Lung (tissue), 12 donors: ENCODE data around the gene BSN. TPM values are rescaled to one million over a fixed set of nuclear protein-coding genes. Genes with fewer than 3 reads are reported as not detected.

Experiments used
- ATAC-seq: fragments of 200-7000 bp; cut with Tn5 transposase; one replicate; pipeline ENCODE4 v1.9.1; 2020; ENCODE audit warnings: moderate number of reproducible peaks; ENCODE audit not compliant: insufficient read depth, low FRiP score
- DNase-seq, 3 donors: peaks; one replicate each; pipeline ENCODE4 v3.0.0-alpha.2; 2013 to 2017
- H3K27ac ChIP-seq, 2 donors: one replicate each; pipeline ENCODE4 v1.5.1; 2013; ENCODE audit warnings: mild to moderate bottlenecking in 2 of 2, moderate library complexity in 2 of 2, control low read depth in 1 of 2, inconsistent platforms in 1 of 2, low read depth in 1 of 2, low read length in 1 of 2
- H3K27me3 ChIP-seq, 3 donors: one replicate each; pipeline ENCODE4 v1.5.1; 2013; ENCODE audit warnings: low read length in 2 of 3; ENCODE audit not compliant: control insufficient read depth in 3 of 3, insufficient read depth in 3 of 3
- H3K36me3 ChIP-seq, 4 donors: one replicate each; pipeline ENCODE4 v1.5.1; 2013; ENCODE audit warnings: low read length in 4 of 4, mild to moderate bottlenecking in 1 of 4, moderate library complexity in 1 of 4; ENCODE audit not compliant: control insufficient read depth in 4 of 4, insufficient read depth in 4 of 4
- H3K4me1 ChIP-seq, 5 donors: one replicate each; pipeline ENCODE4 v1.5.1; 2013; ENCODE audit warnings: low read length in 5 of 5, mild to moderate bottlenecking in 2 of 5, moderate library complexity in 1 of 5; ENCODE audit not compliant: control insufficient read depth in 5 of 5, insufficient read depth in 5 of 5
- H3K4me3 ChIP-seq: one replicate; pipeline ENCODE4 v1.5.1; 2013; ENCODE audit warnings: mild to moderate bottlenecking, control low read depth, moderate library complexity
- H3K9ac ChIP-seq, 2 donors: one replicate each; pipeline ENCODE4 v1.5.1; 2013; ENCODE audit warnings: low read length in 2 of 2, control low read depth in 1 of 2; ENCODE audit not compliant: insufficient read depth in 1 of 2
- H3K9me3 ChIP-seq, 4 donors: one replicate each; pipeline ENCODE4 v1.5.1; 2013; ENCODE audit warnings: low read length in 3 of 4, mild to moderate bottlenecking in 1 of 4, moderate library complexity in 1 of 4; ENCODE audit not compliant: control insufficient read depth in 4 of 4, insufficient read depth in 3 of 4
- CTCF ChIP-seq: IDR thresholded peaks from 2 replicates; pipeline ENCODE4 v1.5.1; 2012; ENCODE audit warnings: mild to moderate bottlenecking; ENCODE audit errors: control extremely low read depth, extremely low read depth
- WGBS, 2 donors: extraction: QIAGEN DNeasy Blood & Tissue Kit; methylation state at CpG; one replicate each; pipeline ENCODE4 v1.1.7; 2013; 5-methylcytosine and 5-hydroxymethylcytosine counted together
- polyA plus RNA-seq, 2 donors: library from polyadenylated mRNA; stranded (reverse); fragments of 200-250 nt; gene quantifications; one replicate each; pipeline ENCODE4 v1.2.1, GENCODE V29; 2013
- total RNA-seq, 2 donors: library from RNA; depleted of rRNA in 1 of 2; stranded (reverse); fragments of >200 nt in 1 of 2; gene quantifications; one replicate each; pipeline ENCODE4 v1.2.1, GENCODE V29; 2014 to 2021
- donor health status: control.
- donor health status: control.
- donor health status: Bipolar disorder and iron deficiency.
- donor health status: healthy.
- donor health status: DM: yes; HTN: yes; CAD: no.

BSN gene
- total and polyA plus RNA-seq, 4 donors, result 0.09 to 0.71 (median 0.47) TPM

- ATAC-seq, result no peak
- peak; percentile 66 to 77 (median 71) for DNase-seq
- Histone ChIP-seq H3K4me3 (no peak overlapping the region), H3K27ac (no peak overlapping the region), H3K9me3 (no peaks in the 10 kb centered on the region), H3K4me1 (peaks cover 0 to 15% (median 0%) of the 10 kb centered on the region in 5 donors), H3K9ac (no peak overlapping the region), H3K27me3 (no peaks in the 10 kb centered on the region), H3K36me3 (peaks cover 0 to 8% (median 2%) of the 10 kb centered on the region in 4 donors)
- 42 to 48% methylated on average over 11 of the region's 11 CpGs for WGBS, 2 donors
- TF ChIP-seq CTCF, result peak; percentile 59
These were observed 117.3 kb downstream of the BSN start for GRCh38 chr3:49671291-49672288.

- Histone ChIP-seq H3K4me1 (peaks cover 0 to 15% (median 0%) of the 10 kb centered on the region in 5 donors), H3K36me3 (peaks cover 0 to 21% (median 10%) of the 10 kb centered on the region in 4 donors), H3K27ac (peak overlapping the region; percentile 93 to 95), H3K27me3 (no peaks in the 10 kb centered on the region), H3K9me3 (no peaks in the 10 kb centered on the region), H3K9ac (peak overlapping the region; percentile 8 to 33), H3K4me3 (peak overlapping the region; percentile 87)
- ATAC-seq, result no peak
- no peak for TF ChIP-seq CTCF
- DNase-seq, result peak in 2 of 3 donors; percentile 13 to 19
- 14 to 37% methylated on average over 16 to 17 of the region's 17 CpGs for WGBS, 2 donors
These were observed 118.9 kb downstream of the BSN start for GRCh38 chr3:49673121-49673714.

- no peaks in the 10 kb centered on the region for H3K9me3 ChIP-seq
- H3K4me1 ChIP-seq, result peaks cover 0 to 15% (median 0%) of the 10 kb centered on the region in 5 donors
- peak within 1 kb of the TSS; percentile 93 to 95 for H3K27ac ChIP-seq
- WGBS, 2 donors, result 0 to 1% methylated on average over 69 to 70 of the region's 71 CpGs
- peaks cover 0 to 28% (median 13%) of the 10 kb centered on the region in 4 donors for H3K36me3 ChIP-seq
- peak within 1 kb of the TSS; percentile 87 for H3K4me3 ChIP-seq
- H3K9ac ChIP-seq, result peak within 1 kb of the TSS; percentile 8 to 33
- ATAC-seq (peak; percentile 91), DNase-seq (peak; percentile 96 to 97 (median 96))
- no peak for TF ChIP-seq CTCF
- H3K27me3 ChIP-seq, result no peaks in the 10 kb centered on the region
These were observed 119.6 kb downstream of the BSN start, which contains the start of gene APEH for GRCh38 chr3:49673715-49674496. Gene APEH (plus strand): TSS chr3:49674351. CDS start chr3:49674402, 51 bp downstream.
